ENCODE measurements around the gene NR5A1. TPM values are rescaled to one million over a fixed set of nuclear protein-coding genes. Genes with fewer than 3 reads are reported as not detected.
A peak's percentile ranks its signal among the peaks of the same experiment; 100 is the strongest.

NR5A1 gene
- total RNA-seq, 1 donor from 2014 or later = not detected

- Mint-ChIP-seq H3K27ac (ENCODE audit: unreplicated experiment) (no peak overlapping the region), H3K4me1 (ENCODE audit: low read depth, unreplicated experiment) (peaks cover 2% of the 10 kb centered on the region), H3K4me3 (ENCODE audit: unreplicated experiment) (no peak overlapping the region), H3K36me3 (ENCODE audit: unreplicated experiment) (peaks cover 7% of the 10 kb centered on the region), H3K27me3 (ENCODE audit: unreplicated experiment) (no peaks in the 10 kb centered on the region), H3K9me3 (ENCODE audit: unreplicated experiment) (peaks cover 2% of the 10 kb centered on the region)
- DNase-seq = no peak
- TF ChIP-seq CTCF (IDR thresholded peaks at IDR 0.05; ENCODE audit: partially characterized antibody, unreplicated experiment) = no peak
Observed at GRCh38 chr9:124457079-124457886, 49.9 kb downstream of the NR5A1 start.

- H3K4me3 Mint-ChIP-seq (ENCODE audit: unreplicated experiment) = no peak overlapping the region
- H3K27me3 Mint-ChIP-seq (ENCODE audit: unreplicated experiment) = peaks cover 3% of the 10 kb centered on the region
- H3K27ac Mint-ChIP-seq (ENCODE audit: unreplicated experiment) = no peak overlapping the region
- H3K36me3 Mint-ChIP-seq (ENCODE audit: unreplicated experiment) = peaks cover 7% of the 10 kb centered on the region
- no peak for DNase-seq
- H3K4me1 Mint-ChIP-seq (ENCODE audit: low read depth, unreplicated experiment) = peaks cover 2% of the 10 kb centered on the region
- TF ChIP-seq CTCF (IDR thresholded peaks at IDR 0.05; ENCODE audit: partially characterized antibody, unreplicated experiment) = no peak
- H3K9me3 Mint-ChIP-seq (ENCODE audit: unreplicated experiment) = peaks cover 2% of the 10 kb centered on the region
Observed at GRCh38 chr9:124456341-124457078, 50.7 kb downstream of the NR5A1 start.

GRCh38 chr9:124455820-124456219 is 51.4 kb downstream of the NR5A1 start:
- H3K27ac Mint-ChIP-seq (ENCODE audit: unreplicated experiment) = peak overlapping the region; percentile 28
- peaks cover 6% of the 10 kb centered on the region for H3K27me3 Mint-ChIP-seq (ENCODE audit: unreplicated experiment)
- H3K36me3 Mint-ChIP-seq (ENCODE audit: unreplicated experiment) = peaks cover 6% of the 10 kb centered on the region
- DNase-seq = peak; percentile 1
- H3K9me3 Mint-ChIP-seq (ENCODE audit: unreplicated experiment) = peaks cover 2% of the 10 kb centered on the region
- H3K4me3 Mint-ChIP-seq (ENCODE audit: unreplicated experiment) = no peak overlapping the region
- peaks cover 2% of the 10 kb centered on the region for H3K4me1 Mint-ChIP-seq (ENCODE audit: low read depth, unreplicated experiment)
- no peak for TF ChIP-seq CTCF (IDR thresholded peaks at IDR 0.05; ENCODE audit: partially characterized antibody, unreplicated experiment)

GRCh38 chr9:124454791-124455443 is 52.3 kb downstream of the NR5A1 start:
- Mint-ChIP-seq H3K4me1 (ENCODE audit: low read depth, unreplicated experiment) (peaks cover 2% of the 10 kb centered on the region), H3K27me3 (ENCODE audit: unreplicated experiment) (peaks cover 7% of the 10 kb centered on the region), H3K9me3 (ENCODE audit: unreplicated experiment) (peaks cover 2% of the 10 kb centered on the region), H3K4me3 (ENCODE audit: unreplicated experiment) (no peak overlapping the region), H3K27ac (ENCODE audit: unreplicated experiment) (no peak overlapping the region), H3K36me3 (ENCODE audit: unreplicated experiment) (no peaks in the 10 kb centered on the region)
- DNase-seq = no peak
- TF ChIP-seq CTCF (IDR thresholded peaks at IDR 0.05; ENCODE audit: partially characterized antibody, unreplicated experiment) = no peak

All from glutamatergic neuron (in vitro differentiated cells).